ENCODE data around the gene ANXA11. TPM values are rescaled to one million over a fixed set of nuclear protein-coding genes. Genes with fewer than 3 reads are reported as not detected.
A peak's percentile ranks its signal among the peaks of the same experiment; 100 is the strongest.

Gene ANXA11
- total and polyA plus RNA-seq, 2 donors (not counting 1 experiment from before 2014, with no cell fraction given) = 88.3 to 177 TPM

DNA sequence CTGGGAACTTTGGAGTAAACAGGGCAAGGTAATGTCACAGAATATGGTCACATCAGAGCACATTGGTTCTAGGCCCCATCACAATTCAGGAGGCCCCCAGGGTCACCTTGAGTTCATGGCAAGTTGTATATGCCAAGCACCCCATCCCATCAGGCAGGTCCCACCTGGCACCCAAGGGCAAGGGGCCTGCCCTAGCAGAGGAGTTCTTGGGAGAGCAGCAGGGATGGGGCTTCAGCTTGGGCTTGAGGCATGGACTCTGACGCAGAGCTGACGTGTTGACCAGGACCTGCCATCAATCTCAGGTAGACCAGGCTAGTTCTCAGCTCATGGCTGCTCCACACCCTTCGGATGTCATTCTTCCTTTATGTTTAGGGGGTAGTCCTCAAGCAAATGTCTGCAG, 51.9 kb downstream of the ANXA11 start:
- ATAC-seq (ENCODE audit: low read depth) (no peak), DNase-seq (no peak)
- Mint-ChIP-seq H3K9me3 (ENCODE audit: insufficient read depth) (no peaks in the 10 kb centered on the region), H3K4me3 (no peak overlapping the region), H3K4me1 (no peaks in the 10 kb centered on the region), H3K27me3 (no peaks in the 10 kb centered on the region), H3K27ac (peak overlapping the region; percentile 33)
- H3K9me3 ChIP-seq (ENCODE audit: control extremely low read depth in 1 of 3, control insufficient read depth in 2 of 3, insufficient read depth in 1 of 3, low read length in 2 of 3) = peaks cover 0 to 4% (median 0%) of the 10 kb centered on the region in 3 donors
- ChIA-PET CTCF (interaction anchor here (2.3 kb wide), 1 partner anchor 10 kb away, joined by 11 read pairs; no protein-coding TSS in a partner anchor), POLR2A (no interaction called here)
- H3K9ac ChIP-seq (ENCODE audit: low read length) = no peak overlapping the region
- 100% methylated on average over 3 of the region's 3 CpGs for WGBS (ENCODE audit: insufficient coverage)
- peaks cover 1 to 67% of the 10 kb centered on the region in 2 experiments for H3K36me3 ChIP-seq (replicated peaks in 1 of 2; ENCODE audit: control extremely low read depth in 1 of 2, control insufficient read depth in 1 of 2, extremely low read depth in 1 of 2, insufficient read depth in 2 of 2, low read length in 1 of 2)
- H3K27me3 ChIP-seq (replicated peaks in 1 of 4; ENCODE audit: control extremely low read depth in 1 of 4, control insufficient read depth in 3 of 4, insufficient read depth in 4 of 4, low read length in 3 of 4) = no peaks in the 10 kb centered on the region
- H4K20me1 ChIP-seq (ENCODE audit: control insufficient read depth, insufficient read depth, low read length, poor library complexity, severe bottlenecking) = no peaks in the 10 kb centered on the region
- no peak overlapping the region for H3K4me2 ChIP-seq (replicated peaks; ENCODE audit: low read depth, low read length, poor library complexity, severe bottlenecking)
- H3K4me1 ChIP-seq (ENCODE audit: control insufficient read depth in 2 of 2, insufficient read depth in 2 of 2, low read length in 2 of 2) = no peaks in the 10 kb centered on the region
- intact Hi-C loops (cut with micrococcal nuclease) = no loop called here
- H3K79me2 ChIP-seq (ENCODE audit: control insufficient read depth, insufficient read depth, low read length) = no peaks in the 10 kb centered on the region
- TF ChIP-seq, protein P1, sequence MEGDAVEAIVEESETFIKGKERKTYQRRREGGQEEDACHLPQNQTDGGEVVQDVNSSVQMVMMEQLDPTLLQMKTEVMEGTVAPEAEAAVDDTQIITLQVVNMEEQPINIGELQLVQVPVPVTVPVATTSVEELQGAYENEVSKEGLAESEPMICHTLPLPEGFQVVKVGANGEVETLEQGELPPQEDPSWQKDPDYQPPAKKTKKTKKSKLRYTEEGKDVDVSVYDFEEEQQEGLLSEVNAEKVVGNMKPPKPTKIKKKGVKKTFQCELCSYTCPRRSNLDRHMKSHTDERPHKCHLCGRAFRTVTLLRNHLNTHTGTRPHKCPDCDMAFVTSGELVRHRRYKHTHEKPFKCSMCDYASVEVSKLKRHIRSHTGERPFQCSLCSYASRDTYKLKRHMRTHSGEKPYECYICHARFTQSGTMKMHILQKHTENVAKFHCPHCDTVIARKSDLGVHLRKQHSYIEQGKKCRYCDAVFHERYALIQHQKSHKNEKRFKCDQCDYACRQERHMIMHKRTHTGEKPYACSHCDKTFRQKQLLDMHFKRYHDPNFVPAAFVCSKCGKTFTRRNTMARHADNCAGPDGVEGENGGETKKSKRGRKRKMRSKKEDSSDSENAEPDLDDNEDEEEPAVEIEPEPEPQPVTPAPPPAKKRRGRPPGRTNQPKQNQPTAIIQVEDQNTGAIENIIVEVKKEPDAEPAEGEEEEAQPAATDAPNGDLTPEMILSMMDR (IDR thresholded peaks at IDR 0.05) = no peak
- no peak for TF ChIP-seq EZH2 (IDR thresholded peaks at IDR 0.05; ENCODE audit: borderline replicate concordance, insufficient read depth, low read depth, low read length, poor library complexity, severe bottlenecking)
- no peak overlapping the region for H3K27ac ChIP-seq (ENCODE audit: low read length in 2 of 2)
- no peak overlapping the region for H3K4me3 ChIP-seq (ENCODE audit: control extremely low read depth in 1 of 5, extremely low read depth in 1 of 5, insufficient read depth in 1 of 5, low read depth in 2 of 5, low read length in 4 of 5)
- no peak overlapping the region for H2AFZ ChIP-seq (ENCODE audit: insufficient read depth, low read depth, low read length, poor library complexity, severe bottlenecking)

DNA sequence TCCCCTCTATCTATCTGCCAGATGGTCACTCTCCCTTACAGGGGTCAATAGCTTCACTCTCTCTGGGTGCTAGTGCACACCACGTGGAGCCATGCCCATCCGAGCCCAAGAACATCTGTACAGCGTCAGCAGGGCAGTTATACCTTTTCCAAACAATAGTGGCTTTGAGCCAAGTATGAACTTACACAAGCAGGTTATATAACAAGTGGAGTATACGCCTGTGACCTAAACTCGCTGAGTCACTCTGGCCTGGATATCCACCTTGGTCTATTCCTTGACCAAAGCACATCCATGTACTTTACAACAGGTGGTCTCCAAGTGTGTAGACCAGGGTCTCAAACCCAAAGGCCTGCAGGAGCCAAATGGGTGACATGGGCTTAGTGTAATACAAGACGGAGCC, 52.5 kb downstream of the ANXA11 start:
- intact Hi-C loops (cut with micrococcal nuclease) = no loop called here
- no peak overlapping the region for H3K4me3 ChIP-seq (ENCODE audit: control extremely low read depth in 1 of 5, extremely low read depth in 1 of 5, insufficient read depth in 1 of 5, low read depth in 2 of 5, low read length in 4 of 5)
- no peak for ATAC-seq (ENCODE audit: low read depth)
- TF ChIP-seq, protein P1 (IDR thresholded peaks at IDR 0.05) = no peak
- no peaks in the 10 kb centered on the region for H4K20me1 ChIP-seq (ENCODE audit: control insufficient read depth, insufficient read depth, low read length, poor library complexity, severe bottlenecking)
- Mint-ChIP-seq H3K27ac (no peak overlapping the region), H3K4me3 (no peak overlapping the region), H3K4me1 (no peaks in the 10 kb centered on the region), H3K27me3 (no peaks in the 10 kb centered on the region), H3K9me3 (ENCODE audit: insufficient read depth) (no peaks in the 10 kb centered on the region)
- ChIA-PET POLR2A (no interaction called here), CTCF (interaction anchor here (2.3 kb wide), 1 partner anchor 9 kb away, joined by 11 read pairs; no protein-coding TSS in a partner anchor)
- H3K36me3 ChIP-seq (replicated peaks in 1 of 2; ENCODE audit: control extremely low read depth in 1 of 2, control insufficient read depth in 1 of 2, extremely low read depth in 1 of 2, insufficient read depth in 2 of 2, low read length in 1 of 2) = peaks cover 3 to 61% of the 10 kb centered on the region in 2 experiments
- H3K9ac ChIP-seq (ENCODE audit: low read length) = no peak overlapping the region
- peaks cover 0 to 4% (median 0%) of the 10 kb centered on the region in 3 donors for H3K9me3 ChIP-seq (ENCODE audit: control extremely low read depth in 1 of 3, control insufficient read depth in 2 of 3, insufficient read depth in 1 of 3, low read length in 2 of 3)
- H3K27ac ChIP-seq (ENCODE audit: low read length in 2 of 2) = no peak overlapping the region
- H3K79me2 ChIP-seq (ENCODE audit: control insufficient read depth, insufficient read depth, low read length) = no peaks in the 10 kb centered on the region
- 91% methylated on average over 4 of the region's 6 CpGs for WGBS (ENCODE audit: insufficient coverage)
- no peaks in the 10 kb centered on the region for H3K27me3 ChIP-seq (replicated peaks in 1 of 4; ENCODE audit: control extremely low read depth in 1 of 4, control insufficient read depth in 3 of 4, insufficient read depth in 4 of 4, low read length in 3 of 4)
- no peaks in the 10 kb centered on the region for H3K4me1 ChIP-seq (ENCODE audit: control insufficient read depth in 2 of 2, insufficient read depth in 2 of 2, low read length in 2 of 2)
- no peak for DNase-seq
- no peak overlapping the region for H3K4me2 ChIP-seq (replicated peaks; ENCODE audit: low read depth, low read length, poor library complexity, severe bottlenecking)
- no peak overlapping the region for H2AFZ ChIP-seq (ENCODE audit: insufficient read depth, low read depth, low read length, poor library complexity, severe bottlenecking)

Measured in B cell (primary cell).